H1 (cell line): Measurements from ENCODE around the gene XCL1. TPM values are rescaled to one million over a fixed set of nuclear protein-coding genes. Genes with fewer than 3 reads are reported as not detected.

Experiments used
- CTCF ChIA-PET: fragments of 300-600 bp; sonication (Branson Sonifier 250); formaldehyde crosslinking; loops from one replicate; lab custom pipeline; 2021; ENCODE audit not compliant: partially characterized antibody; lab: Charles Lee
- POLR2A ChIA-PET: fragments of 300-600 bp; sonication (Branson Sonifier 250); formaldehyde crosslinking; loops from one replicate; lab custom pipeline; 2021; ENCODE audit warnings: inconsistent platforms; ENCODE audit not compliant: partially characterized antibody; lab: Charles Lee
- DNase-seq, 2 experiments: peaks; one replicate each; pipeline versions ENCODE4 v3.0.0 to v3.0.0-alpha.2; 2010 to 2022; ENCODE audit warnings: low spot score in 2 of 2, low read depth in 1 of 2, mixed read lengths in 1 of 2
- FAIRE-seq: peaks from 2 replicates; lab custom pipeline; 2011; peaks lifted over from hg19 to GRCh38; lab: Jason Lieb, UNC
- H2AFZ ChIP-seq: 2 replicates; pipeline ENCODE4 v1.8.1; 2012; ENCODE audit warnings: low read length, inconsistent platforms
- H2AK5ac ChIP-seq: 2 replicates; pipeline ENCODE4 v1.6.1; 2013; ENCODE audit warnings: low read depth, low read length
- H2BK120ac ChIP-seq: replicated peaks from 2 replicates; pipeline ENCODE3; 2013; ENCODE audit warnings: low read depth, low read length, inconsistent platforms
- H2BK12ac ChIP-seq: 2 replicates; pipeline ENCODE4 v1.6.1; 2013; ENCODE audit warnings: low read depth, low read length
- H2BK15ac ChIP-seq: 2 replicates; pipeline ENCODE4 v1.6.1; 2013; ENCODE audit warnings: low read length
- H2BK20ac ChIP-seq: 2 replicates; pipeline ENCODE4 v1.6.1; 2013; ENCODE audit warnings: low read length
- H2BK5ac ChIP-seq: 2 replicates; pipeline ENCODE4 v1.6.1; 2013; ENCODE audit warnings: low read depth, low read length
- H3K14ac ChIP-seq: 2 replicates; pipeline ENCODE4 v1.6.1; 2013; ENCODE audit warnings: inconsistent platforms; ENCODE audit not compliant: insufficient read length
- H3K18ac ChIP-seq: 2 replicates; pipeline ENCODE4 v1.6.1; 2013; ENCODE audit warnings: low read length; ENCODE audit errors: extremely low read depth
- H3K23ac ChIP-seq: 2 replicates; pipeline ENCODE4 v1.6.1; 2013; ENCODE audit warnings: inconsistent platforms; ENCODE audit not compliant: insufficient read length
- H3K23me2 ChIP-seq: 2 replicates; pipeline ENCODE4 v1.6.1; 2013; ENCODE audit warnings: low read depth, low read length
- H3K27ac ChIP-seq: 2 replicates; pipeline ENCODE4 v1.6.1; 2011; ENCODE audit warnings: low read depth, low read length, inconsistent platforms
- H3K27me3 ChIP-seq, 4 experiments: replicated peaks in 1 of 4; 1 replicate in 1 of 4; 2 replicates in 3 of 4; pipeline versions ENCODE4 v1.6.1 to v1.8.1; 2011 to 2013; ENCODE audit warnings: low read length in 3 of 4, mild to moderate bottlenecking in 3 of 4, inconsistent platforms in 2 of 4, mixed read lengths in 2 of 4, moderate library complexity in 1 of 4; ENCODE audit not compliant: control insufficient read depth in 3 of 4, insufficient read depth in 3 of 4; ENCODE audit errors: extremely low read depth in 1 of 4
- H3K36me3 ChIP-seq, 4 experiments: 2 replicates each; pipeline versions ENCODE4 v1.6.1 to v1.8.1; 2011 to 2013; ENCODE audit warnings: mild to moderate bottlenecking in 4 of 4, low read length in 3 of 4, moderate library complexity in 2 of 4, control low read depth in 1 of 4, inconsistent platforms in 1 of 4; ENCODE audit not compliant: insufficient read depth in 4 of 4, control insufficient read depth in 2 of 4
- H3K4ac ChIP-seq: replicated peaks from 2 replicates; pipeline ENCODE3; 2013; ENCODE audit warnings: low read length, low read depth, mixed read lengths, inconsistent platforms; ENCODE audit not compliant: insufficient read length
- H3K4me1 ChIP-seq, 4 experiments: replicated peaks in 1 of 4; 1 replicate in 1 of 4; 2 replicates in 3 of 4; pipeline versions ENCODE4 v1.6.1 to v1.8.1; 2011 to 2013; ENCODE audit warnings: low read length in 3 of 4, inconsistent platforms in 2 of 4, mixed read lengths in 1 of 4; ENCODE audit not compliant: insufficient read depth in 4 of 4, control insufficient read depth in 3 of 4
- H3K4me2 ChIP-seq, 2 experiments: 2 replicates each; pipeline versions ENCODE4 v1.6.1 to v1.8.1; 2011 to 2013; ENCODE audit warnings: low read depth in 2 of 2, low read length in 2 of 2, control low read depth in 1 of 2, inconsistent platforms in 1 of 2, mild to moderate bottlenecking in 1 of 2; ENCODE audit not compliant: insufficient read depth in 1 of 2
- H3K4me3 ChIP-seq, 4 experiments: fragments of 200-600, 300-600 bp in 1 of 4; sonication (generic), shearing (Covaris generic), sonication (Bioruptor Twin) in 1 of 4; 2 replicates each; pipeline versions ENCODE4 v1.5.1 to v1.8.1; 2011 to 2016; ENCODE audit warnings: low read length in 4 of 4, low read depth in 3 of 4, control low read depth in 2 of 4, inconsistent platforms in 2 of 4, mild to moderate bottlenecking in 2 of 4, mixed read lengths in 1 of 4, moderate library complexity in 1 of 4; ENCODE audit not compliant: insufficient read depth in 2 of 4; ENCODE audit errors: extremely low read depth in 1 of 4
- H3K56ac ChIP-seq: replicated peaks from 2 replicates; pipeline ENCODE3; 2013; ENCODE audit warnings: low read depth, mild to moderate bottlenecking, mixed read lengths, low read length, inconsistent platforms; ENCODE audit not compliant: insufficient read length
- H3K79me1 ChIP-seq: 2 replicates; pipeline ENCODE4 v1.6.1; 2013; ENCODE audit warnings: low read depth, low read length, control low read depth
- H3K79me2 ChIP-seq, 2 experiments: 2 replicates each; pipeline versions ENCODE4 v1.6.1 to v1.8.1; 2012 to 2013; ENCODE audit warnings: low read length in 2 of 2, mild to moderate bottlenecking in 2 of 2, inconsistent platforms in 1 of 2; ENCODE audit not compliant: insufficient read depth in 2 of 2, control insufficient read depth in 1 of 2
- H3K9ac ChIP-seq, 4 experiments: replicated peaks in 1 of 4; 1 replicate in 1 of 4; 2 replicates in 3 of 4; pipeline versions ENCODE4 v1.6.1 to v1.8.1; 2011 to 2013; ENCODE audit warnings: low read depth in 3 of 4, low read length in 3 of 4, control low read depth in 2 of 4, mild to moderate bottlenecking in 2 of 4, moderate library complexity in 2 of 4, inconsistent platforms in 1 of 4; ENCODE audit errors: extremely low read depth in 1 of 4
- H3K9me3 ChIP-seq, 2 experiments: 2 replicates each; pipeline versions ENCODE4 v1.6.1 to v1.8.1; 2012 to 2013; ENCODE audit warnings: mild to moderate bottlenecking in 2 of 2, moderate library complexity in 2 of 2, control low read depth in 1 of 2, inconsistent platforms in 1 of 2, low read depth in 1 of 2, low read length in 1 of 2, mixed read lengths in 1 of 2; ENCODE audit not compliant: insufficient read depth in 2 of 2
- H4K20me1 ChIP-seq, 2 experiments: replicated peaks in 1 of 2; 2 replicates each; pipeline versions ENCODE3 to v1.8.1; 2011 to 2013; ENCODE audit warnings: inconsistent platforms in 2 of 2, low read length in 2 of 2, mild to moderate bottlenecking in 1 of 2; ENCODE audit not compliant: insufficient read depth in 2 of 2, control insufficient read depth in 1 of 2
- H4K5ac ChIP-seq: 2 replicates; pipeline ENCODE4 v1.6.1; 2013; ENCODE audit warnings: low read length, low read depth, mixed read lengths, inconsistent platforms; ENCODE audit not compliant: insufficient read length
- H4K8ac ChIP-seq: 2 replicates; pipeline ENCODE4 v1.8.0; 2013; ENCODE audit warnings: mild to moderate bottlenecking, moderate library complexity, low read length, inconsistent platforms; ENCODE audit not compliant: insufficient read depth; ENCODE audit errors: extremely low read depth
- H4K91ac ChIP-seq: replicated peaks from 2 replicates; pipeline ENCODE3; 2013; ENCODE audit warnings: low read length, mixed read lengths, inconsistent platforms; ENCODE audit not compliant: insufficient read length
- ASH2L ChIP-seq: fragments of 200-600, 300-600 bp; sonication (generic); IDR thresholded peaks from one replicate; pipeline ENCODE4 v1.7.1; 2017; ENCODE audit warnings: low read length
- CHD2 ChIP-seq: IDR thresholded peaks from 2 replicates; pipeline ENCODE4 v1.6.1; 2012; ENCODE audit warnings: low read length, improper control_type of control experiment
- KDM4A ChIP-seq: IDR thresholded peaks from one replicate; pipeline ENCODE4 v1.7.1; 2012; ENCODE audit warnings: low read depth, mild to moderate bottlenecking, moderate library complexity, low read length, inconsistent platforms; ENCODE audit not compliant: severe bottlenecking
- RAD21 ChIP-seq, 2 experiments: IDR thresholded peaks in 1 of 2; conservative IDR thresholded peaks in 1 of 2; 2 replicates each; pipeline ENCODE4 v1.6.1; 2011; ENCODE audit warnings: low read depth in 2 of 2, low read length in 2 of 2, improper control_type of control experiment in 1 of 2, inconsistent platforms in 1 of 2, mild to moderate bottlenecking in 1 of 2, moderate library complexity in 1 of 2
- TAF1 ChIP-seq: IDR thresholded peaks from 2 replicates; pipeline ENCODE4 v1.6.1; 2011; ENCODE audit warnings: mild to moderate bottlenecking, low read depth, low read length
- USF2 ChIP-seq: IDR thresholded peaks from 2 replicates; pipeline ENCODE4 v1.6.1; 2011; ENCODE audit warnings: low read length, improper control_type of control experiment
- ZNF274 ChIP-seq: IDR thresholded peaks from 2 replicates; pipeline ENCODE4 v1.7.0; 2012; ENCODE audit warnings: low read length, borderline replicate concordance; ENCODE audit errors: extremely low read depth
- WGBS, 2 experiments: shearing (Covaris generic) in 1 of 2; methylation state at CpG; one replicate each; pipeline versions ENCODE4 v1.1.6 to v1.1.7; 2013 to 2015; ENCODE audit warnings: low lambda C conversion rate in 2 of 2, mixed read lengths in 2 of 2, inconsistent platforms in 1 of 2, low coverage in 1 of 2, missing lambda C conversion rate in 1 of 2; ENCODE audit not compliant: insufficient replicate concordance in 2 of 2, insufficient coverage in 1 of 2, insufficient read length in 1 of 2; ENCODE audit errors: extremely low coverage in 1 of 2, missing lambda C conversion rate in 1 of 2; 5-methylcytosine and 5-hydroxymethylcytosine counted together
- polyA plus RNA-seq, 7 experiments: library from polyadenylated mRNA; depleted of rRNA in 3 of 7; stranded (reverse) in 5 of 7; unstranded in 2 of 7; fragments of >200 nt in 5 of 7; fragments of 200-250 nt in 2 of 7; gene quantifications; 1 replicate in 5 of 7; 2 replicates in 1 of 7; 4 replicates in 1 of 7; pipeline versions ENCODE4 v1.2.1 to v1.2.3, GENCODE V29; 2011 to 2013; ENCODE audit warnings: missing spikeins in 2 of 7, mixed read lengths in 2 of 7
- total RNA-seq: library from RNA; stranded (reverse); fragmentation: NEBNext Ultra II Directional; extraction: Animal tissue kit (Norgen Biotek cat#: 25700); gene quantifications from 2 replicates; pipeline ENCODE4 v1.2.1, GENCODE V29; 2021

Gene XCL1
- total and polyA plus RNA-seq, 2 of the 8 experiments (the other 6 are each of a cell fraction or from before 2014, with no cell fraction given) = 0.39 to 0.63 TPM

- no peak for FAIRE-seq
- Histone ChIP-seq H3K4me1 (no peaks in the 10 kb centered on the region; a peak in 1 of 7 replicates), H3K36me3 (no peaks in the 10 kb centered on the region), H3K9me3 (no peaks in the 10 kb centered on the region), H2AFZ (no peak overlapping the region), H3K23me2 (no peaks in the 10 kb centered on the region), H4K20me1 (no peaks in the 10 kb centered on the region), H2BK15ac (no peak overlapping the region), H3K14ac (no peak overlapping the region), H2AK5ac (no peak overlapping the region), H3K4ac (no peak overlapping the region), H3K18ac (no peak overlapping the region), H3K56ac (no peak overlapping the region), H3K79me2 (no peaks in the 10 kb centered on the region), H2BK120ac (no peak overlapping the region), H2BK20ac (no peak overlapping the region), H4K8ac (no peak overlapping the region), H3K23ac (no peak overlapping the region), H3K4me2 (no peak overlapping the region), H3K9ac (no peak overlapping the region), H3K27ac (no peak overlapping the region), H4K5ac (no peak overlapping the region), H4K91ac (no peak overlapping the region), H3K4me3 (no peak overlapping the region), H2BK12ac (no peak overlapping the region), H3K27me3 (no peaks in the 10 kb centered on the region), H3K79me1 (no peaks in the 10 kb centered on the region), H2BK5ac (no peak overlapping the region)
- 90% methylated on average over 6 of the region's 8 CpGs; no CpG with 5 or more reads in 1 of the 2 experiments for WGBS, 2 experiments
- ChIA-PET CTCF (interaction anchor here (0.7 to 3.2 kb wide), 5 partner anchors 9 to 58 kb away, joined by 3 to 22 read pairs (median 6); no protein-coding TSS in a partner anchor), POLR2A (interaction anchor here (0.7 to 1.2 kb wide), 2 partner anchors 9 to 303 kb away, joined by 3 read pairs; no protein-coding TSS in a partner anchor)
- no peak for DNase-seq
- TF ChIP-seq CHD2 (no peak), ZNF274 (no peak), ASH2L (no peak), RAD21 (IDR thresholded peaks at IDR 0.05 in 1 of 2, conservative IDR thresholded peaks at IDR 0.05 in 1 of 2; ENCODE audit: low read depth in 2 of 2, low read length in 2 of 2) (no peak), KDM4A (no peak), TAF1 (no peak), USF2 (no peak)
Measured at GRCh38 chr1:168613691-168614231, 37.4 kb downstream of the XCL1 start.
